NCI-H524 (cell line): ENCODE measurements around the gene SPDYE2B.
"Not testable (repeated sequence)": the region's sequence is repeated elsewhere in the genome, so short reads cannot be mapped to it uniquely, and the experiment has no call there.

Experiments used
- DNase-seq, 2 experiments: peaks; one replicate each; lab custom pipeline; 2025; lab: John Stamatoyannopoulos, UW

Gene SPDYE2B

GRCh38 chr7:102643404-102643803, 6.7 kb upstream of the SPDYE2B start:
- DNase-seq: not testable (repeated sequence)

DNA sequence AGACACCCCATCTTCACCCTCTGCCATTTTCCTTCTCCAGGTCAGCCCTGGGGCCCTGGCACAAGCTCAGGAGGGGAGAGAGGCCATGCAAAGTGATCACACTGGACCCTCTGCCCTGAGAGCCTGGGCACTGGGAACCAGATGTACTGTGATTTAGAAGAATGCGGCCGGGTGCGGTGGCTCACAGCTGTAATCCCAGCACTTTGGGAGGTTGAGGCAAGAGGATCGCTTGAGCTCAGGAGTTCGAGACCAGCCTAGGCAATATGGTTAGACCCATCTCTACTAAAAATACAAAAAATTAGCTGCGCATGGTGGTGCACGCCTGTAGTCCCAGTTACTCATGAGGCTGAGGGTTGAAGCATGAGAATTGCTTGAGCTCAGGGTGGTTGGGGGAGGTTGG, 2.3 kb upstream of the SPDYE2B start:
- not testable (repeated sequence) for DNase-seq

DNA sequence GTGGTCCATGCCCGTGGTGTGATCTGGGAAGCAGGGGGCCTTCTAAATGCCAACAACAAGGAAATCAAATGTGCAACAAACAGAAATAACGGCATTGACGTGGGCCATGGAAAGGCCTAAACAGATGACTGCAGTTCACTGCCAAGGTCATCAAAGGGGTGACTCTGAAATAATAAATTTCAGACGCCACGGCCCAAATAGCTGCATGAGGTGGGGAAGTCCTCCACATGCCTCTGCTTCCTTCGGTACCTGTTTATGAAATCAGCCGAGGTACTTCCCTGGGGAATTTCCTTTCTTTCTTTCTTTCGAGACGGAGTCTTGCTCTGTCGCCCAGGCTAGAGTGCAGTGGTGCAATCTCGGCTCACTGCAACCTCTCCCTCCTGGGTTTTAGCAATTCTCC, 14.6 kb downstream of the SPDYE2B start:
- DNase-seq: not testable (repeated sequence)

- not testable (repeated sequence) for DNase-seq
These were observed 16.7 kb downstream of the SPDYE2B start for GRCh38 chr7:102666850-102667249.

GRCh38 chr7:102667523-102667922, 17.4 kb downstream of the SPDYE2B start:
- DNase-seq: not testable (repeated sequence)

GRCh38 chr7:102671166-102671955, 21.2 kb downstream of the SPDYE2B start, which contains the start of gene POLR2J2:
POLR2J2 (minus strand) TSS chr7:102671663; CDS start chr7:102671601, 62 bp downstream.
- not testable (repeated sequence) for DNase-seq

GRCh38 chr7:102671956-102672307, 21.8 kb downstream of the SPDYE2B start:
- DNase-seq: not testable (repeated sequence)

DNA sequence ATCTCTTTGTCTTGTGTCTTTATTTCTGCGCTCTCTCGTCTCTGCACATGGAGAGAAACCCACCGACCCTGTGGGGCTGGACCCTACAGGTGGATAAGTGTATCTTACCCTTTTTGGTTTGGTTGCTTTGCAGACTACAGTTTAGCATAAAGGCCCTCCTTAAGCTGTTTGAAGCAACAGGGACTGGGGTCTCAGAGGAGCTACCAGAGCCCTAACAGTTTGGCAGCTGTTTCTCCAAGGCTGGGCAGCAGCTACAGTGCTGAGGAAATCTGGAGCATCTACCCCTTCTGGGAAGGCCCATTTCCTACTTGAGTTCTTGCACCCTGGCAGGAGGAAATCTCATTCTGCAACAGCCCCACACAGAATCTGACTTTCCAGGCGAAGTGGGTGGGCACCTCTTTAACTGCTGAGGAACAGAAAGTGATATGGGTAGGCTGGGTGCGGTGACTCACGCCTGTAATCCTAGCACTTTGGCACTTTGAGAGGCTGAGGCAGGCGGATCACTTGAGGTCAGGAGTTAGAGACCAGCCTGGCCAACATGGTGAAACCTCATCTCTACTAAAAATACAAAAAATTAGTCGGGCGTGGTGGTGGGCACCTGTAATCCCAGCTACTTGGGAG, 23.4 kb downstream of the SPDYE2B start:
- DNase-seq: not testable (repeated sequence)

- not testable (repeated sequence) for DNase-seq
These were observed 25.4 kb downstream of the SPDYE2B start for GRCh38 chr7:102675545-102675944.

DNA sequence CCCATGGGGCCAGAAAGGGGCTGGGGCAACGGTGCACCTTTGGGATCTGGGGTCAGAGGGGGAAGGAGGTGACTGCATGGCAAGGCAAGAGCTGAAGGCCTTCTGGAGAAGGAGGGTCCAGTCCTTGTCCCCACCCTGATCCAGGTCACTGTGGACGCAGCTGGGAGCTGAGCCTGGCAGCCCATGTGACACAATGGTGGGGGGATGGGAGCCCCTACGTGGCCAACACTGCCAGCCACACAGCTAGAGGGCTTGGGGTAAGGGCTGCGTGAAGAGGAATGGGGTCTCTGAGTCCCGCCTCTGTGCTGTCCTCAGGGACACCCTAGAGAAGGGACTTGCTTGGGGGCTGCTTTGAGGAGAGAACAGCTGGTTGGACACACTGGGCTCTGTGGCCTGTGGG, 30.7 kb downstream of the SPDYE2B start:
- not testable (repeated sequence) for DNase-seq

DNA sequence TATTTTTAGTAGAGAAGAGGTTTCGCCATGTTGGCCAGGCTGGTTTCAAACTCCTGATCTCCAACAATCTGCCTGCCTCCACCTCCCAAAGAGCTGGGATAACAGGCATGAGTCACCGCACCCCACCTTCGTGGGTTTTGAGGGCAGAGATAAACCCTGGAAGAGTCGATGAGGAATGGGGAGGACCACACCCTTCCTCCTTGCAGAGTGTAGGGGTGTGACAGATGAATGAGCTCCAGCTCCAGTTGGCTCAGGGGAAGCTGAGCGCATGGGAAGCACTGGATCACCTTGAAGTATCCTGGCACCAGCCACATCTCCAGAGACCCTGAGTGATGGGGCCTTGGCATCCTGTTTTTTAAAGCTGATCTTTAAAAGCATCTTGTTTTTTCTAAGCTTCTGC, 32.4 kb downstream of the SPDYE2B start:
- not testable (repeated sequence) for DNase-seq

- DNase-seq: not testable (repeated sequence)
These were observed 38.3 kb downstream of the SPDYE2B start for GRCh38 chr7:102688299-102689036.

GRCh38 chr7:102689436-102690282, 39.5 kb downstream of the SPDYE2B start:
- DNase-seq: not testable (repeated sequence)

DNA sequence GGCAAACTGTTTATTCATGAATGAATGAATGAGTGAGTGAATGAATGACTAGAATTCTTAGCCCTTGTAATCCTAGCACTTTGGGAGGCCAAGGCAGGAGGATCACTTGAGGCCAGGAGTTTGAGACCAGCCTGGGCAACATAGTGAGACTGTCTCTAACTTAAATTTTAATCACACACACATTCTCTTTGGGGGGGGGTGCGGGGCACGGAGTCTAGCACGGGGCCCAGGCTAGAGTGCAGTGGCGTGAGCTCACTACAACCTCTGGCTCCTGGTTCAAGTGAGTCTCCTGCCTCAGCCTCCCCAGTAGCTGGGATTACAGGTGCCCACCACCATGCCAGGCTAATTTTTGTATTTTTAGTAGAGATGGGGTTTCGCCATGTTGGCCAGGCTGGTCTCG, 40.5 kb downstream of the SPDYE2B start:
- DNase-seq: not testable (repeated sequence)

- DNase-seq: not testable (repeated sequence)
These were observed 43.9 kb downstream of the SPDYE2B start for GRCh38 chr7:102694008-102694407.

DNA sequence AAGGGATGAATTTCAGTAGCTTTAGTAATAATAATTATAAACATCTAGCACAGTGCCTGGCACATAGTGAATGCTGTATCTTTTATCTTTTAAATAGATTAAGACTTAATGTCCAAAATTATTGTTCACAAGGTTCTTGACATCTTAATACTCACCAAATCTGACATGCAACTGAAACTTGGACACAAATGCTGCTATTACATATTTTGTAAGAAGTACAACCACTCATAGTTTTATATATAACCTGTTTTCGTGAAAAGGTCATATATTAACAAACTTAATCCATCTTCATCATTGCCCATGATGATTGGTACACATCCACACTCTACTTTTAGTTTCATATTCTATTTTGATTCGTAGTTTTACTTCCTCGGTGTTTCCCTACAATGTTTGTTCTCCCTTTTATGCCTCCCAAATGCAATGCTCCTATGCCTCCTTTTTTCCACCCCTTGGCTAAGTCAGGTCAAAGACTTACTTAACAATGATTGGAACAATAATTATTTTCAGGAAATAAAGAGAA, 45.0 kb downstream of the SPDYE2B start:
- not testable (repeated sequence) for DNase-seq

- not testable (repeated sequence) for DNase-seq
These were observed 45.9 kb downstream of the SPDYE2B start for GRCh38 chr7:102696009-102696408.

GRCh38 chr7:102697642-102698512, 47.8 kb downstream of the SPDYE2B start:
- DNase-seq: not testable (repeated sequence)

DNA sequence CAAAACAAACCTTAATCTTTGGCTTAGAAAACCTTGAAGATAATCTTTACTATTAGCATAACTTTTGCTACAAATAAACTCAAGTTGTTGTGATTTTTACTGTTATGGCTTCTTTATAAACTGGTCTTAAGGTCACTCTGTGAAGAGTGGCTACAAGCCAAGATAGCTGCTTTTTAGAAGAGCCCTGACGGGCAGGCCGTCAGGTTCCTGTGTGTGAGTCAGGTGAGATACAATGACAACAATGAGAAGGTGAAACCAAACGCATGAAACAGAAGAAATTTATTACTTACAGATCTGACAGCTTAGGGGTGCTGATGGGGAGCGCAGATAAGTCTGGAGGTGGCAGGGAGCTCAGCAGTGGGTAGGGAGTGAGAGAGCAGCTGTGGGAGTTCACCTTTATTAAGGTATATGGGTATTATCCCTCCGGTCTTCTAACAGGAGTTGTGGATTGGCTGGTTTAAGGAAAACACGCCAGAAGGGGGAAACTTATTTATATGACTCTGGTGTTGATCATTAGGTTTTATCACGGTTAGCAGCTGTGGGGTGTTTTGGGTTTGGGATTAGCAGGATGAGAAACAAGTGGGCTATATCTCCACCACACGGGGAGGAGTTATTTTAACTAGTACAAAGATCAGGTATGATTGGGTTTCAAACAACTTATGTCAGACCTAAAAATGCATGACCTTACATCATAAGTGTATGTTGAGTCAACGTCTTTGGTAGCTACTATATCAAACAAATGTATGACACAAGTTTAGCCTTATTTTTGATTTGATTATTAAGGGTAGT, 49.0 kb downstream of the SPDYE2B start:
- not testable (repeated sequence) for DNase-seq
